Measurements from ENCODE around the gene SPSB3.
"Not testable (repeated sequence)": the region's sequence is repeated elsewhere in the genome, so short reads cannot be mapped to it uniquely, and the experiment has no call there.

The SPSB3 gene

GRCh38 chr16:1816396-1817275, 34.3 kb upstream of the SPSB3 start:
- no peak for DNase-seq

GRCh38 chr16:1815461-1815860, 33.1 kb upstream of the SPSB3 start:
- no peak for DNase-seq

- DNase-seq, result no peak
Measured at GRCh38 chr16:1812732-1813163, 30.4 kb upstream of the SPSB3 start.

- DNase-seq, result no peak
Measured at GRCh38 chr16:1810536-1810935, 28.2 kb upstream of the SPSB3 start.

GRCh38 chr16:1810106-1810505, 27.7 kb upstream of the SPSB3 start:
- no peak for DNase-seq

- DNase-seq, result no peak
Measured at GRCh38 chr16:1809281-1809801, 27.0 kb upstream of the SPSB3 start.

GRCh38 chr16:1808691-1809090, 26.3 kb upstream of the SPSB3 start:
- DNase-seq, result no peak

GRCh38 chr16:1807626-1808025, 25.3 kb upstream of the SPSB3 start:
- DNase-seq, result no peak

- no peak for DNase-seq
Measured at GRCh38 chr16:1800701-1801100, 18.3 kb upstream of the SPSB3 start.

- not testable (repeated sequence) for DNase-seq
Measured at GRCh38 chr16:1799263-1799662, 16.9 kb upstream of the SPSB3 start.

- no peak for DNase-seq
Measured at GRCh38 chr16:1794908-1795666, 12.7 kb upstream of the SPSB3 start.

- DNase-seq, result no peak
Measured at GRCh38 chr16:1794221-1794871, 12.0 kb upstream of the SPSB3 start.

GRCh38 chr16:1793578-1794220, 11.3 kb upstream of the SPSB3 start, which contains the start of gene IGFALS:
Gene IGFALS (minus strand): TSS chr16:1793705. CDS start chr16:1793652, 53 bp downstream.
- DNase-seq, result no peak

- no peak for DNase-seq
Measured at GRCh38 chr16:1792836-1793577, 10.6 kb upstream of the SPSB3 start.

GRCh38 chr16:1791943-1792812, 9.8 kb upstream of the SPSB3 start:
- no peak for DNase-seq

- DNase-seq, result no peak
Measured at GRCh38 chr16:1791256-1791942, 9.0 kb upstream of the SPSB3 start.

- DNase-seq, result no peak
Measured at GRCh38 chr16:1790611-1791255, 8.4 kb upstream of the SPSB3 start.

- no peak for DNase-seq
Measured at GRCh38 chr16:1790261-1790610, 7.9 kb upstream of the SPSB3 start.

- DNase-seq, result no peak
Measured at GRCh38 chr16:1789643-1790045, 7.3 kb upstream of the SPSB3 start.

- DNase-seq, result no peak
Measured at GRCh38 chr16:1788708-1789100, 6.3 kb upstream of the SPSB3 start.
